GM21381 (cell line): ENCODE results near the gene GOLGA6C.
"Not testable (repeated sequence)": the region's sequence is repeated elsewhere in the genome, so short reads cannot be mapped to it uniquely, and the experiment has no call there.

Experiments used
- ATAC-seq: cut with Tn5 transposase; IDR thresholded peaks from one replicate; pipeline ENCODE4 v1.9.1; 2021; ENCODE audit warnings: mild to moderate bottlenecking, moderate library complexity; ENCODE audit not compliant: unreplicated experiment

Gene GOLGA6C, protein sequence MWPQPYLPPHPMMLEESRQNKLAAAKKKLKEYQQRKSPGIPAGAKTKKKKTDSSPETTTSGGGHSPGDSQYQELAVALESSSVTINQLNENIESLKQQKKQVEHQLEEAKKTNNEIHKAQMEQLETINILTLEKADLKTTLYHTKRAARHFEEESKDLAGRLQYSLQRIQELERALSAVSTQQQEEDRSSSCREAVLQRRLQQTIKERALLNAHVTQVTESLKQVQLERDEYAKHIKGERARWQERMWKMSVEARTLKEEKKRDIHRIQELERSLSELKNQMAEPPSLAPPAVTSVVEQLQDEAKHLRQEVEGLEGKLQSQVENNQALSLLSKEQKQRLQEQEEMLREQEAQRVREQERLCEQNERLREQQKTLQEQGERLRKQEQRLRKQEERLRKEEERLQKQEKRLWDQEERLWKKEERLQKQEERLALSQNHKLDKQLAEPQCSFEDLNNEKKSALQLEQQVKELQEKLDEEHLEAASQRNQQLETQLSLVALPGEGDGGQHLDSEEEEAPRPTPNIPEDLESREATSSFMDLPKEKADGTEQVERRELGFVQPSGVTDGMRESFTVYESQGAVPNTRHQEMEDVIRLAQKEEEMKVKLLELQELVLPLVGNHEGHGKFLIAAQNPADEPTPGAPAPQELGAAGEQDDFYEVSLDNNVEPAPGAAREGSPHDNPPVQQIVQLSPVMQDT

DNA sequence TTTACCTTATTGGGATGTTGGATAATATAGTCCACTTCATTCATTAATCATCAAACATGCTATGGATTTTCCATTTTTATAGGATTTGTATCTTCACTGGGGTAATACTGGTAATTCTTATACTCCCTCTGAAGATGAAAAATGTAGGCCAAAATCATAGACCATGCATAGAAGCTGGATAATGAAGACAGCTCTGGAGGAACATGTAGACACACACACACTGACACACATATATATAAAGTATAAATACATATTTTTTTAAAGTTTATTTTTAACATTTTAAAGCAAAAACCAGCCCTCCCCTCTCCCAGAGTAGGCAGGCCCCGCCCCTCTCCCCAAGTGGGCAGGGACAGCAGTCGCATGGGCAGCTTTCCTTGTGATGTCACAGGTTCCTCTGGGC, at the start of gene GOLGA6C:
Gene GOLGA6C (plus strand): TSS at position 301 of the 400 bp plus-strand sequence. CDS start 265 bp downstream, outside the sequence.
- not testable (repeated sequence) for ATAC-seq

DNA sequence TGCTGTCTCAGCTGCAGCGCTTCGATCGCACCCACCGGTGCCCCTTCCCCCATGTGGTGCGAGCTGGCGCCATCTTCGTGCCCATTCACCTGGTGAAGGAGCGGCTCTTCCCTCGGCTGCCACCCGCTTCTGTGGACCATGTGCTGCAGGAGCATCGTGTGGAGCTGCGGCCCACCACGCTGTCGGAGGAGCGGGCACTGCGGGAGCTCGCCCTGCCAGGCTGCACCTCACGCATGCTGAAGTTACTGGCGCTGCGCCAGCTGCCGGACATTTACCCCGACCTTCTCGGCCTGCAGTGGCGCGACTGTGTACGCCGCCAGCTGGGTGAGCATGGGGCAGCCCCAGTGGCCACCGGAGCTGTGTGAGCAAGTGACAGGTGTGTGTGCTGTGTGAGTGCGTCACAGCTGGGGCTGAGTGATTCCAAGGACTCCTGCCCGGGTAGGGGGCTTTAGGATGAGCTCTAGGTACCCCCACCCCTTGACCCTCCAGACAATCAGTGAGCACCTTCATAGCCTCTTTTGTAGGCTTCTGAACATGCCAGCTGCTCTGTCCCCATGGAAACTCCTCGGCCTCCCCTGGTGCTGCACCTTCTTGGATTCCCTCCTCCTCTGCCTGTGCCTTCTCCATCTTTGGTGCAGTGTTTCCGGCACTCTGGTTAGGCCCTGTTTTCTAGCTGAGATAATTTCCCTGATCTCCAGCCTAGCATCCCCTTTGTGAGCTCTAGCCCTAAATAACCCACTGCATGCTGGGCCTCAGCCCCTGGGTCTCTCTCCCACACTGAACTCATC, 49.4 kb upstream of the GOLGA6C start:
- no peak for ATAC-seq

DNA sequence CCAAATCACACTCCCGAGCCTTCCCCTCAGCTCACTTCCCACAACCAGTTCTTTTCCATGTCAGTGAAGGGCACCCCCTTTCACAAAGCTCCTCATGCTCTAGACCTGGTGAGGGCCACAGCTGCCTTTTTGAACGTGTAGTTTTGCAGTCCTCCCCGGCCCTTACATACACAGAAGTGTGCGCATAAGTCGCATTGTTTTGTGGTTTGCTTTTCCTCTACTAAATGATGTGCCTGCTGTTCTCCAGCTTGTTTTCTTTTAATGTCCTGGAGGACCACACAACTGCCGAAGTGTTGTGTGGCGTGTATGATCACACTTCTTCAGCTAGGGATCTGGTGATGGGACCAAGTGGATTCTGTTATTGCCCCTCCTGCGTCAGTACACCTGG, 48.9 kb upstream of the GOLGA6C start:
- ATAC-seq = no peak

DNA sequence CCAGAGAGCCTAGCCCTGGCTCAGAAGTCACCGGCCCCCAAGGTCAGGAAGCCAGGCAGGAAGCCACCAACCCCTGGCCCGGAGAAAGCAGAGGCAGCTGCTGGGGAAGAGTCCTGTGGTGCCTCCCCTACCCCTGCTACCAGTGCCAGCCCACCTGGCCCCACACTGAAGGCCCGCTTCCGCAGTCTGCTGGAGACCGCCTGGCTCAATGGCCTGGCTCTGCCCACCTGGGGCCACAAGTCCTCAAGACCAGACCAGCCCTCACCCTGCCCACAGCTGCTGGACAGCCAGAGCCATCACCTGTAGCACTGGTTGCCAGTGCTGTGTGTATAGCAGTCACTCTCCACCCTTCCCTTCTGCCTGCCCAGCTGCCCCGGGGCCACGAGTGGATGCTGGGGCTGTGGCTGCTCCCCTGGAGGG, 47.3 kb upstream of the GOLGA6C start:
- no peak for ATAC-seq

DNA sequence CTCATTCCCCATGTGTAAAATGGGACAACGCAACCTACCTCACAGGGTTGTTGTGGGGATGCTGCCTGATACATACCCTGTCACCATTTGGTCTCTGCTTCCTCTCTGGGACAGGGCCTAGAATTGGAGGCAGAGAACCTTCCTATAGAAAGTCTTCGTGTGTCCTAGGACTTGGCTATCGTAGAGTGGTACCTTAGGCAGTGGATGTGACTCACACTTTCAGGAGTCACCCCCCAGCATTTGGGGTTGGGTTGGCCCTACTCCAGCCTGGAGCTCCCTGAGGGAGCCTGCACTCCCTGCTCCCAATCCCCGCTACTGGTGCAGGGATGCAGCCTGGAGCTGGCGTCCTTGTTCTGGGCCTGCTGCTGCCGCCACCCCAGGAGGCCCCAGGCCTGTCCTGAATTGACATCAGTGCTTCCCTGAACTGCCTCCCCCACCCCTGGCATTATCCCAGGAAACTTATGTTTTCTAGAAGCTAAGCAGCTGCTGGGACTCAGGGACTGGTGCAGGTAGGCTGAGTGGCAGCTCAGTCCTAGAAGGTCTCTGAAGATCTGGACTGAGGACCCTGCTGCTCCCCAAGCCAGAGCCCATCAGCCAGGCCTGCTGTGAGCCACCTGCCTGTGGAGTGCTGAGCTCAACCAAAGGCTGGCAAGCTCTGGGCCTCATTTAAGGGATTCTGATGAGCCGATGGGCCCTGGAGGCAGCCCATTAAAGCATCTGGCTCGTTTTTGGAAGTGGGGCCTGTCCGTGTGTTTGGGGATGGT, 46.5 kb upstream of the GOLGA6C start:
- no peak for ATAC-seq

DNA sequence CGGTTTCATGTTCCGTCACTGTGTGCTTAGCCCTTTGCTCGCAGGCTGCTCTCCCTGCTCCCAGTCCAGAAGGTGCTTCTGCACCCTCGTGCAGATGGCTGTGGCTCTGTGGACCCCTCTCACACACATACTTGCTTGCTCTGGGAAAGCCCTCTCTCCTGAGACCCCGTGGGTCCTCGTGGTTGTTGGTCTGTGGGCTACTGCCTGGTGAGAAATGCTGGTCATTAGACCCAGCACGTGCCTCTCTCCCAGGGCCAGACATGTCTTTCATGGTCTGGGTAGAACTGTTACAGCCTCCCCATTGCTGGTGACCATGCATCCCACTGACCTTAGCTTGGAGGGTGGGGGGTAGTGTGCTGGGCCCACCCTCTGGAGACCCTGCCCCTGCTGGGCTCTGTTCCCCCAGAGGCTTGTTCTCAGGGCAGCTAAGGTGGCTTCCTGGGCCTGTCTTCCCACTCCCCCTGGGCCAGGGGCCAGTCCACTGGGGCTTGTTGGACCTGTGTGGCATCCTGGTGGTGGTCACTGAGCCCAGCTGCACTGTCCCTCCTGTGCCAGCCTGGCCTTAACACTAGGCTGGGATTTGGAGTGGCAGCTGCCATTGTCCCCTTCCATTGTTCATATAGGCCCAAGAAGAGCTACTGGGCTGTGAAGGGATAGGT, 45.8 kb upstream of the GOLGA6C start:
- ATAC-seq = no peak

DNA sequence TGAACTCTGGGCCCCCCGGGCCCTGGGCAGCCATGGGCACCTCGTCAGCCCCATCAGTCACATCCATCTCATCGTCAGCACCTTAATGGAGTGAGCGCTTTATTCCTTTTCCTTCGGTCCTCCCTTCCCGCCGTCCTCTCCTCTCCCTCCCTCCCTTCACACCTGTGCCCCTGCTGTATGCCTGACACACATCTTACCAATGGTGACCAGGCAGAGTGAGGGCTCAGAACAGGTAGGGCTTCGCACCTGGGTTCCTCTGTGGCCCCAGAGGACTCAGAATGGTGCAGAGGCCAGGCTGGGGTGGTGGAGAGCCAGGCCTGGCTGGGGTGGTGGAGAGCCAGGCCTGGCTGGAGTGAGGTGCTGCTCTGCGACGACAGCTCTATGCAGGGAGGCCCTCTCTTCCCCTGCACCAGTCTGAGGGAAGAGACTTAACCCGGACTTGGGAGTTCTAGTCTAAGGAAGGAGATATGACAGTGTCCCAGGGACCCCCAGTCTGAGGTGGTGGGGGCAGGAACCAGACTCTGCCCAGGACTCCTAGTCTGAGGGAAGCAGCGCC, 44.8 kb upstream of the GOLGA6C start:
- ATAC-seq = no peak

DNA sequence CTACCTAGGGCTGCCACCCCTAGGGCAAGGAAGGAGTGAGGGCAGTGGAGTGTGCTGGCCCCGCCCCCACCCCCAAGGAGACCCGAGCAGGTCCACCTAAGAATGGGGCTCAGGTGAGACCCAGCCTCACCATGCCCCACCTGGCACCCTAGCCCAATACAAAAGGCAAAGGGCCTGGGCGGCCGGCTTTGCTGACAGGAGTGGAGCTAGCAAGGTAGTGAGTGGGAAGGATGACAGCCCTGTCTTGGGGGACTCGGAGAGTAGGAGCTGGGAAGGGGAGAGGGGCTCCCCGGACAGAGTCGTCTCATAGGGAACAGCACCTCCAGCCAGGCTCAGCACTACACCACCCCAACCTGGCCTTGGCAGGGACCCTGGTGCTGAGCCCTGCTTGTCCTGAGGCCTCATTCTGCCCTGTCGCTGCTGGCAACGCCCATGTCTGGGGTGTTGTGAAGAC, 44.3 kb upstream of the GOLGA6C start:
- no peak for ATAC-seq

DNA sequence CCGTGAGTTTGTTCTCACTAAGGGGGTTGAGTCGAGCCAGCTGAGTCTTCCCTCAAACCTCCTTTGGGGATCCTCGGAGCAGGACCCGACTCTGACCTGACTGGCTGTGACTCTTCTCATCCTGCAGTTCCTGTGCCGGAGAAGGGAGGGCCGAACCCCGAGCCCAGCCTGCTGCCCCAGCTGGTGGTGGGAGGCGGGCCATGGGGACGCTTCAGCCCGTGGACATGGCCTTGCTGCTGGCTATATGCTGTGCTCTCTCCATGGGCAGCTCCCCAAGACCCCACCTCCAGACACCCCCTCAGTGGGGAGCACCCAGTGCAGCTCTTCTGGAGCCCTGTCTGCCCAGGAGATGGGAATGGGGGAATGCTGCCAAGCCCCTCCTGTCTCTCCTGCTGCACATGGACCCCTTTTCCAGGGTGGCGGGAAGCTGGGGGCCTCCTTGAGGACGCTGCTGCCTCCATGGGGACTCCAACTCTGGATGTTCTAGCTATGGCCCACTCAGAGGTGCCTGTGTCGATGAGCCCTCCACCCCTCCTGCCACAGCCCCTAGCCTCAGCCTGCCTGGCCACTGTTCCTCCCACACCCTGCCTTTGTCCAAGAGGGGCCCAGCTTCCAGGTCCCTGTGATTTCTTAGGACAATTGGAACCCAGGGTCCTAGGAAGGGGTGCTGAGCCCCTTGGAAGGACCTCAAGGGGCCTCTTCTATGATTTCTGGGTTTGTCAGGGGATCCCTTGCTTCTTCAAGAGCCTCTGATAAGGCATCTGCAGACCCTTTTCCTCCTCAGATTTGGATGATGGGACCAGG, 43.6 kb upstream of the GOLGA6C start:
- ATAC-seq = no peak

DNA sequence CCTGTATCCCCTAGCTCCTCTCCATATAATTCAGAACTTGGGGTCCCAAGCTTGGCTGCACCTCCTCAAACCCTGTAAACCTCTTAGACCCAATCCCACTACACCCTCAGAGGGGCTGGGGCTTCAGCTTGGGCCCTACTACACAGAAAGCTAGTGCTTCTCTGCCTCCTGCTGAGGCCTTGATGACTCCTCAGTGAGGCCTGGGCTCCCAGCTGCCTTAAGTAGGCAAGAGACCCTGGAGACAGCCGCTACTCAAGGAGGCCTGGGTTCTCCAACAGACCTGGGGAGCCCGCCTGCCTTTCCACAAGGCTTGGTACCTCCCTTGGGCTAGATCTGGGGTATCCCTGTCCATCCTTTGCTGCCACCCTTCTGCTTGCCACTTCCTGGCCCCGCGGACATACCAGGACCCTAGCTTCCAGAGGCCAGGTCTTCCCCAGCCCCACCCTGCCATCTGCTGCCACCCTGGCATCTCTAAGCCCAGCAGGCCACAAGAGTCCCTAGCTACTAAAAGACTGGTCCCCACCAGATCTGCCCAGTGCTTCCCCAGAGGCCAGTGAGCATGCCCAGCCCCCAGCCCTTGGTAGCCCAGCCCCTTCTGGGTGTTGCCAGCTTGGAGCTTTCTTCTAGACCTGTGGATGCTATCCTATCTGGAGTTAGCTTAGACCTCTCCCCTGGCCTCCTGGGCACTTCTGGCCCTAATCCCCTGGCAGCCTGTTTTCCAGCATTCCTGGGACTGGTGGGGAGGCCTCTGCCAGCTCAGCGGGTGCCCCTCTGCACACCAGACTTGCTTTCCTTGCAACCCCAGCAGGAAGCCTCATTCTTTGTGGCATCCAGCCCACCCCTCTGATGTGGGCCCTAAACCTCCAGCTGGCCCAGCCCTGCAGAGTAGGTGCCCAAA, 42.8 kb upstream of the GOLGA6C start:
- no peak for ATAC-seq

DNA sequence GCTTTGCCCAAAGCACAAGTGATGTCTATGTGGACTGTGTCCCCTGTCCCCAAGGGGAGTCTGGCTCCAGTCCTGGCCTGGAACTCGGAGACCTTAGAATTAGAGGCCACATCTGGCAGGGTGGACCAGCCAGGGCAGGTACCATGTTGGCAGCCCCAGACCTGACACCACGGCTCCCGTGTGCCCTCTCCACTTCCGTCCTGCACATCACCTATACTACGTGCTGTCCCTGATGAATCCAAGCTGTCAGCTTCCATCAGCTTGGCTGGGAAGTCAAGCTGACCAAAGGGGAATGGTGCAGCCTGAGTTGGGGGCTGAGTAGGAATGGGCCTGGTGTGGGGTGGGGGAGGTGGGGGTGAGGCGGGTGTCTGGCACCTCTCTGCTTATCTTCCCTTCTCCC, 41.1 kb upstream of the GOLGA6C start:
- ATAC-seq = no peak

DNA sequence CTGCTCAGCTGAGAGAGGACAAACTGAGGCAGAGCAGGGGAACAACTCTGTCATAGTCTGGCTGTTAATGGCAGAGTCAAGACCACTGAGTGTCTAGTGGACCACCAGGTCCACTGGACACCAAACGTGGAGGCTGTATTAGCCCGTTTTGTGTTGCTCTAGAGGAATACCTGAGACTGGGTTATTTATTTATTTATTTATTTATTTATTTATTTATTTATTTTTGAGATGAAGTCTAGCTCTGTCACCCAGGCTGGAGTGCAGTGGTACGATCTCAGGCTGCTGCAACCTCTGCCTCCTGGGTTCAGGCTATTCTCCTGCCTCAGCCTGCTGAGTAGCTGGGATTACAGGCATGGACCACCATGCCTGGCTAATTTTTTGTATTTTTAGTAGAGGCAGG, 40.6 kb upstream of the GOLGA6C start:
- not testable (repeated sequence) for ATAC-seq

DNA sequence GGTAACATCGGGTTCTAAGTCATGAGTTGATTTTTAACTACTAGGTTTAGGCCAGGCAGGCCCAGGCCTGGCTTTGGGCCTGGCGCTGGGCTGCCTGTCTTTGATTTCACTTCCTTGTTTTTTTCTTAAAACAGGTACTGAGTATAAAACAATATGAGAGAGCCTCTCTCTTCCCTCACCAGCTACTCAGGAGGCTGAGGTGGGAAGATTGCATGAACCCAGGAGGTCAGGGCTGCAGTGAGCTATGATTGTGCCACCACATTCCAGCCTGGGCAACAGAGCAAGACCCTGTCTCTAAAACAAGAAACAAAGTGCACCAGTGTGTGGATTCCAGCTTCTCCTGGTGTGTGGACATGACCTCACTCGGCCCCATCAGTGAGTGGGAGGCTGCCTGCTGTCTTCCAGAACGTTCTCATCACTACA, 38.6 kb upstream of the GOLGA6C start:
- ATAC-seq = not testable (repeated sequence)

DNA sequence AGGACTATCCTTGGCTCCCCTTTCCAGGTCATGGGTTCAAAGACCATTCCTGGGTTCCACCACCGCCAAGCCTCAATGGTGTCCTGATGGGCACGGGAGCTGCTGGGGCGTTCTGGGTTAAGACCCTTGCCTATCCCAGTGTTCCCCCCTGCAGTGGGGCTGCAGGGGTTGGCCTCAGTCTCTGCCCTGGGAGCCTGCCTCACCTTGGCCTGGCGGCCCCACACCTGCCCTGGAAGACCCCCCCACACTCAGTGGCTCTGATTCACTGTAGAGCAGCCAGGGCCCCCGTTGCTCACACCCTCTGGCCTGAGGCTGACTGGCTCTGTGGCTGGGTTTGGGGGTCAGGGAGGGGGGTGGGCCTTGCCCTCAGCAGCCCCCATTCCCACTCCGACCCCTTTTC, 34.4 kb upstream of the GOLGA6C start:
- ATAC-seq = no peak

DNA sequence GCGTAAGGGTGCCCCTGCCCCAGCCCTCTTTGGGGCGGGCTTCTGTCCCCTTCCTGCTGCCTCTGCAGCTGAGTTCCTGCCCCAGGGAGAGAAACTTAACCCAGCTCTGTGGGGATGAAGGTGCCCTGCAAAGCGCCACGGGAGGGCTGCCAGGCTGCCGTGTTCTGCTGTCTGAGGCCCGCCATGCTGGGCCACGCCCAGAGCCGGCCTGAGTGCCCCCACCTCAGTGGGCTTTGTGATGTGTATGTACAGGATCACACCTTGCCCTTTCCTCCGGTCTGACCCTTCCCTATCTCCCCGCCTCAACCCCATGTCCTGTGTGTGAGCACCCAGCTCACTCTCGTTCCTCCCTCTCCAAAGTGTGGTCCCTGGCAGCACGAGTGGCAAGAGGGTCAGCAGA, 33.9 kb upstream of the GOLGA6C start:
- ATAC-seq = no peak

DNA sequence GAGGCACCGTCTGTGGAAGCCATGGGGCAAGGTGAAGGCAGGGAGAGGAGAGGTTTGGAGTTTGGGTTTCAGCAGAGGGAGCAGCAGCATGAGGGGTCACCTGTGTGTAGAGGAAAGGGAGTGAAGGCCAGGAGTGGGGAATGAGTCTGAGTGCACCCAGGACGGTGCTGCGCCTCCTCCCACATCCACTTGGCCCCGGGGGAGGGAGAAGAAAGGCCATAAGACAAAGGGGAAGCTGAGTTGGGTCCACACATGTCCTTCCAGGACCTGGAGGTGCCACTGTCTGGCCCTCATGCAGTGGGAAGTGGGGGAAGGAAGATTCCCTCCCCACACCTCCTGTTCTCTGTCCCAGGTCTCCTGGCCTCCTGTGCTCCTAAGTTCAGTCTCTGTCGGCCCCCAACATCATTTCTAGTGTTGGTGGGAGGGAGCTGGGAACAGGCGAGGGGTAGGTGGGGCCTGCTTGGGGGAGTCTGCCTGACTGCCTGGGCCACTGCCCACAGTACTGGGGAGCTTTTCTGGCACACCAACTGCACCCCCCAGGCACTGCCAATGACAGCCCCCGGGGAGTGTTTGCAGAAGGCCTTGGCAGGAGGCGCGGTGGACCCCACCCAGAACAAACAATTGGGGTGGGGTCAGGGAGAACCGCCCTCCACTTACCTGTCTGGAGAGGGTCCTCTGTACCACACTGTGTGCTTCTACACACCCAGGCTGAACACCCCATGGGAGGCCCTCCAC, 32.9 kb upstream of the GOLGA6C start:
- ATAC-seq = not testable (repeated sequence)
